Measurements from ENCODE around the gene DDX6.
"Not testable (repeated sequence)": the region's sequence is repeated elsewhere in the genome, so short reads cannot be mapped to it uniquely, and the experiment has no call there.

The DDX6 gene

GRCh38 chr11:118790357-118791110 lies 430 bp downstream of the DDX6 start:
- DNase-seq, result peak; percentile 56

GRCh38 chr11:118789501-118790356 lies 1.2 kb downstream of the DDX6 start:
- DNase-seq, result peak; percentile 49

- no peak for DNase-seq
These were observed 4.3 kb downstream of the DDX6 start for GRCh38 chr11:118786657-118787056.

- no peak for DNase-seq
These were observed 5.6 kb downstream of the DDX6 start for GRCh38 chr11:118785362-118785761.

GRCh38 chr11:118783724-118784495 lies 7.1 kb downstream of the DDX6 start:
- DNase-seq, result no peak

GRCh38 chr11:118783324-118783723 lies 7.6 kb downstream of the DDX6 start:
- not testable (repeated sequence) for DNase-seq

- DNase-seq, result no peak
These were observed 12.1 kb downstream of the DDX6 start for GRCh38 chr11:118778898-118779297.

- no peak for DNase-seq
These were observed 16.9 kb downstream of the DDX6 start for GRCh38 chr11:118774032-118774431.

GRCh38 chr11:118771547-118772288 lies 19.2 kb downstream of the DDX6 start:
- DNase-seq, result no peak

- DNase-seq, result no peak
These were observed 22.3 kb downstream of the DDX6 start for GRCh38 chr11:118768690-118769089.

GRCh38 chr11:118766035-118766434 lies 24.9 kb downstream of the DDX6 start:
- no peak for DNase-seq

- not testable (repeated sequence) for DNase-seq
These were observed 25.8 kb downstream of the DDX6 start for GRCh38 chr11:118765095-118765691.

GRCh38 chr11:118763041-118763440 lies 27.9 kb downstream of the DDX6 start:
- DNase-seq, result no peak

GRCh38 chr11:118761981-118762380 lies 29.0 kb downstream of the DDX6 start:
- not testable (repeated sequence) for DNase-seq

GRCh38 chr11:118757876-118758399 lies 33.0 kb downstream of the DDX6 start:
- DNase-seq, result no peak

- DNase-seq, result no peak
These were observed 38.3 kb downstream of the DDX6 start for GRCh38 chr11:118752654-118753053.

- DNase-seq, result no peak
These were observed 41.5 kb downstream of the DDX6 start for GRCh38 chr11:118749429-118749828.

GRCh38 chr11:118748056-118748455 lies 42.9 kb downstream of the DDX6 start:
- DNase-seq, result no peak

- no peak for DNase-seq
These were observed 43.9 kb downstream of the DDX6 start for GRCh38 chr11:118746988-118747585.

GRCh38 chr11:118744046-118744445 lies 46.9 kb downstream of the DDX6 start:
- DNase-seq, result no peak

GRCh38 chr11:118742304-118742703 lies 48.7 kb downstream of the DDX6 start:
- no peak for DNase-seq
